ENCODE measurements around the gene PSTPIP2. TPM values are rescaled to one million over a fixed set of nuclear protein-coding genes. Genes with fewer than 3 reads are reported as not detected.

PSTPIP2 gene
- total RNA-seq, 2 experiments from 2014 or later: 17.8 TPM

DNA sequence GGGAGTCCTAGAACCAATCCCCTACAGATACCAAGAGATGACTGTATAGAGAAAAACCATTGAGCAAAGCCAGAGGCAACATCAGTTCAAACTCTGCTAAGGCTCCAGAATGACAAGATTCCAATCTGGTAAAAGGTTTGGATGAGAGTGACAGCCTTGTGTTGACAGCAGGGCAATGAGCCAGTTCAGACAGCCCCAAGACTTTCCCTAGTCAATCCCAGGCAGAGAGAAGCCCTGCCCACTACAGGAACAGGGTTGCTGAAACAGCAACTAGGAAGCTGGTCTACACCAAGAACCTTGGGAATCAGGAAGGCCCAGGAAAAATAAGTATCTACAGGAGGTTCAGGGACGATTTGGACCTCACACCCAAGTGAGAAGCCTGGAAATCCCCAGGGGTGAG lies 3.3 kb downstream of the PSTPIP2 start:
- Mint-ChIP-seq H3K4me1 (ENCODE audit: low read depth) (peaks cover 43% of the 10 kb centered on the region), H3K4me3 (no peak overlapping the region), H3K27me3 (no peaks in the 10 kb centered on the region), H3K27ac (no peak overlapping the region), H3K36me3 (ENCODE audit: low read depth) (peaks cover 9% of the 10 kb centered on the region), H3K9me3 (peaks cover 1% of the 10 kb centered on the region)
- TF ChIP-seq, protein P1, sequence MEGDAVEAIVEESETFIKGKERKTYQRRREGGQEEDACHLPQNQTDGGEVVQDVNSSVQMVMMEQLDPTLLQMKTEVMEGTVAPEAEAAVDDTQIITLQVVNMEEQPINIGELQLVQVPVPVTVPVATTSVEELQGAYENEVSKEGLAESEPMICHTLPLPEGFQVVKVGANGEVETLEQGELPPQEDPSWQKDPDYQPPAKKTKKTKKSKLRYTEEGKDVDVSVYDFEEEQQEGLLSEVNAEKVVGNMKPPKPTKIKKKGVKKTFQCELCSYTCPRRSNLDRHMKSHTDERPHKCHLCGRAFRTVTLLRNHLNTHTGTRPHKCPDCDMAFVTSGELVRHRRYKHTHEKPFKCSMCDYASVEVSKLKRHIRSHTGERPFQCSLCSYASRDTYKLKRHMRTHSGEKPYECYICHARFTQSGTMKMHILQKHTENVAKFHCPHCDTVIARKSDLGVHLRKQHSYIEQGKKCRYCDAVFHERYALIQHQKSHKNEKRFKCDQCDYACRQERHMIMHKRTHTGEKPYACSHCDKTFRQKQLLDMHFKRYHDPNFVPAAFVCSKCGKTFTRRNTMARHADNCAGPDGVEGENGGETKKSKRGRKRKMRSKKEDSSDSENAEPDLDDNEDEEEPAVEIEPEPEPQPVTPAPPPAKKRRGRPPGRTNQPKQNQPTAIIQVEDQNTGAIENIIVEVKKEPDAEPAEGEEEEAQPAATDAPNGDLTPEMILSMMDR (IDR thresholded peaks at IDR 0.05): no peak
- DNase-seq (no peak), ATAC-seq (no peak)
- CTCF ChIA-PET: interaction anchor here (0.9 to 1.5 kb wide), 2 partner anchors 93 to 95 kb away, joined by 3 to 5 read pairs; no protein-coding TSS in a partner anchor
- POLR2A ChIA-PET: interaction anchor here (1.8 kb wide), 1 partner anchor 13 kb away, joined by 5 read pairs; no protein-coding TSS in a partner anchor
- intact Hi-C loops (cut with micrococcal nuclease): no loop called here

DNA sequence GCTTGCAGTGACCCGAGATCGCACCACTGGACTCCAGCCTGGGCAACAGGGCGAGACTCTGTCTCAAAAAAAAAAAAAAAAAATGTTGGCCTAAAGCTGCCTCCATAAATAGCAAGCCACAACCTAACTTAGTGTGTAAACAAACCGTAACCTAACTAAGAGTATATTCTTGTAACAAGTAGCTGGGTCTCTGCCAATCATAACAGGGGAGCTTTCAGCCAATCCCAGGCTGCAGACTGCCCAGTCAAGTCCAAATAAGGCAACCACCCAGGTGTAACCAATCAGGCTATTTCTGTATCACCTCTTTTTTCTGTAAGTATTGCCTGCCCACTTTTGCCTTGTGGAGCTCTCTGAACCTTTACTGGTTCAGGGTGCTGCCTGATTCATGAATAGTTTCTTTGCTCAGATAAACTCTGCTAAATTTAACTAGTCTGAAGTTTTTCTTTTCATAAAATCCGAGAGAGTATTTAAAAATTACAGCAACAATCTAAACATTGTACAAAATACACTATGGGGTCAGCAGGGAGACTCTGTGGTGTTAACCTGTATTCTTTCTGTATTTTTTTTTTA lies 4.5 kb downstream of the PSTPIP2 start:
- Mint-ChIP-seq H3K9me3 (peaks cover 1% of the 10 kb centered on the region), H3K27ac (no peak overlapping the region), H3K4me3 (no peak overlapping the region), H3K27me3 (no peaks in the 10 kb centered on the region), H3K4me1 (ENCODE audit: low read depth) (peaks cover 34% of the 10 kb centered on the region), H3K36me3 (ENCODE audit: low read depth) (peaks cover 9% of the 10 kb centered on the region)
- intact Hi-C loops (cut with micrococcal nuclease): no loop called here
- DNase-seq: no peak
- CTCF ChIA-PET: no interaction called here
- TF ChIP-seq, protein P1 (IDR thresholded peaks at IDR 0.05): no peak
- POLR2A ChIA-PET: no interaction called here
- ATAC-seq: no peak

- CTCF ChIA-PET: no interaction called here
- TF ChIP-seq, protein P1 (IDR thresholded peaks at IDR 0.05): no peak
Measured at GRCh38 chr18:46062781-46063180, 9.3 kb downstream of the PSTPIP2 start.

GRCh38 chr18:46061796-46062195 lies 10.3 kb downstream of the PSTPIP2 start:
- H3K36me3 Mint-ChIP-seq (ENCODE audit: low read depth): no peaks in the 10 kb centered on the region
- ATAC-seq (no peak), DNase-seq (no peak)
- H3K27ac Mint-ChIP-seq: no peak overlapping the region
- TF ChIP-seq, protein P1 (IDR thresholded peaks at IDR 0.05): no peak
- intact Hi-C loops (cut with micrococcal nuclease): no loop called here
- no peaks in the 10 kb centered on the region for H3K9me3 Mint-ChIP-seq
- no peaks in the 10 kb centered on the region for H3K27me3 Mint-ChIP-seq
- ChIA-PET POLR2A (interaction anchor here (1.2 to 1.3 kb wide), 3 partner anchors 9 to 20 kb away, joined by 3 to 4 read pairs (median 4); partner anchors contain the start of gene PSTPIP2), CTCF (interaction anchor here (1.0 to 2.5 kb wide), 5 partner anchors 9 to 129 kb away, joined by 3 to 15 read pairs (median 3); no protein-coding TSS in a partner anchor)
- peaks cover 18% of the 10 kb centered on the region for H3K4me1 Mint-ChIP-seq (ENCODE audit: low read depth)
- H3K4me3 Mint-ChIP-seq: no peak overlapping the region

More at GRCh38 chr18:46062781-46063180, 9.3 kb downstream of the PSTPIP2 start:
- Mint-ChIP-seq H3K4me3 (no peak overlapping the region), H3K27ac (no peak overlapping the region), H3K9me3 (peaks cover 1% of the 10 kb centered on the region), H3K27me3 (no peaks in the 10 kb centered on the region), H3K36me3 (ENCODE audit: low read depth) (peaks cover 1% of the 10 kb centered on the region), H3K4me1 (ENCODE audit: low read depth) (peaks cover 18% of the 10 kb centered on the region)
- POLR2A ChIA-PET: no interaction called here
- ATAC-seq (no peak), DNase-seq (no peak)
- intact Hi-C loops (cut with micrococcal nuclease): no loop called here

- H3K4me1 Mint-ChIP-seq (ENCODE audit: low read depth): peaks cover 19% of the 10 kb centered on the region
- H3K4me3 Mint-ChIP-seq: no peak overlapping the region
- no peak for DNase-seq
- no peaks in the 10 kb centered on the region for H3K27me3 Mint-ChIP-seq
- ChIA-PET CTCF (interaction anchor here (1.0 to 2.5 kb wide), 5 partner anchors 10 to 129 kb away, joined by 3 to 15 read pairs (median 3); no protein-coding TSS in a partner anchor), POLR2A (interaction anchor here (0.6 to 1.3 kb wide), 4 partner anchors 10 to 324 kb away, joined by 3 to 4 read pairs (median 4); partner anchors contain the start of gene PSTPIP2)
- TF ChIP-seq, protein P1 (IDR thresholded peaks at IDR 0.05): no peak
- no peaks in the 10 kb centered on the region for H3K36me3 Mint-ChIP-seq (ENCODE audit: low read depth)
- ATAC-seq: no peak
- intact Hi-C loops (cut with micrococcal nuclease): no loop called here
- H3K27ac Mint-ChIP-seq: no peak overlapping the region
- no peaks in the 10 kb centered on the region for H3K9me3 Mint-ChIP-seq
Measured at GRCh38 chr18:46061387-46061786, 10.7 kb downstream of the PSTPIP2 start.
